Measurements from ENCODE around the gene BABAM2. TPM values are rescaled to one million over a fixed set of nuclear protein-coding genes. Genes with fewer than 3 reads are reported as not detected.

BABAM2 gene
- total RNA-seq, 4 donors from 2014 or later = 33.3 to 48.9 (median 37.9) TPM

DNA sequence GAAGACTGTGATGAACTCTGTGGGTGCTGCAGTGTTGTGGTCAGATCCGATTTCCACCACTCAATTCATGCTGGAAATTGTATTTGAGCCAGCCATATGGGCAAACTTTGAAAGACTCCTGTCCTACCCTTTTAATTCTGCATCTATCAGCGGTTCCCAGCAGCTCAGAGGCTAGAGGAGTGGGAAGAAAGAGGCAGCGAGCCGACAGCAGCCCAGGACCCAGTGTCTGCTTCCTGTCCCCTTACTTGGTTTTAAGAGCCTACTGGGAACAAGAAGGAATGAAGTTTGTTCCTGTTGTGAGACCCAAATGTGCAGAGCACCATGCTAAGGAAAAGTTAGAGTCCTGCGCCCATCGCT, 429.5 kb downstream of the BABAM2 start:
- H3K4me1 ChIP-seq = peaks cover 0 to 8% (median 2%) of the 10 kb centered on the region in 4 donors
- intact Hi-C loops (cut with DNase I; ENCODE audit: low total_unique reads) (no loop called here), in situ Hi-C loops (cut with MboI; ENCODE audit: low pct_ligation_motif_present in 1 of 4, low pct_unique_long_range_greater_than_20kb in 1 of 4, low sequenced_read_pairs in 3 of 4) (no loop called here)
- H3K9me3 ChIP-seq = no peaks in the 10 kb centered on the region
- no peak overlapping the region for H3K4me3 ChIP-seq
- H3K36me3 ChIP-seq = no peaks in the 10 kb centered on the region
- H3K27me3 ChIP-seq = no peaks in the 10 kb centered on the region
- no peak for DNase-seq
- no peak overlapping the region for H3K27ac ChIP-seq
- 90% methylated on average over 6 of the region's 6 CpGs; no CpG with 5 or more reads in 1 of the 2 donors for WGBS, 2 donors (ENCODE audit: low coverage in 1 of 2)
- TF ChIP-seq POLR2AphosphoS5 (IDR thresholded peaks at IDR 0.05) = no peak
- TF ChIP-seq EP300 (IDR thresholded peaks at IDR 0.05; ENCODE audit: low read depth) = no peak
- TF ChIP-seq, protein P1, sequence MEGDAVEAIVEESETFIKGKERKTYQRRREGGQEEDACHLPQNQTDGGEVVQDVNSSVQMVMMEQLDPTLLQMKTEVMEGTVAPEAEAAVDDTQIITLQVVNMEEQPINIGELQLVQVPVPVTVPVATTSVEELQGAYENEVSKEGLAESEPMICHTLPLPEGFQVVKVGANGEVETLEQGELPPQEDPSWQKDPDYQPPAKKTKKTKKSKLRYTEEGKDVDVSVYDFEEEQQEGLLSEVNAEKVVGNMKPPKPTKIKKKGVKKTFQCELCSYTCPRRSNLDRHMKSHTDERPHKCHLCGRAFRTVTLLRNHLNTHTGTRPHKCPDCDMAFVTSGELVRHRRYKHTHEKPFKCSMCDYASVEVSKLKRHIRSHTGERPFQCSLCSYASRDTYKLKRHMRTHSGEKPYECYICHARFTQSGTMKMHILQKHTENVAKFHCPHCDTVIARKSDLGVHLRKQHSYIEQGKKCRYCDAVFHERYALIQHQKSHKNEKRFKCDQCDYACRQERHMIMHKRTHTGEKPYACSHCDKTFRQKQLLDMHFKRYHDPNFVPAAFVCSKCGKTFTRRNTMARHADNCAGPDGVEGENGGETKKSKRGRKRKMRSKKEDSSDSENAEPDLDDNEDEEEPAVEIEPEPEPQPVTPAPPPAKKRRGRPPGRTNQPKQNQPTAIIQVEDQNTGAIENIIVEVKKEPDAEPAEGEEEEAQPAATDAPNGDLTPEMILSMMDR (IDR thresholded peaks at IDR 0.05) = no peak
- no peak for TF ChIP-seq POLR2A (IDR thresholded peaks at IDR 0.05)

DNA sequence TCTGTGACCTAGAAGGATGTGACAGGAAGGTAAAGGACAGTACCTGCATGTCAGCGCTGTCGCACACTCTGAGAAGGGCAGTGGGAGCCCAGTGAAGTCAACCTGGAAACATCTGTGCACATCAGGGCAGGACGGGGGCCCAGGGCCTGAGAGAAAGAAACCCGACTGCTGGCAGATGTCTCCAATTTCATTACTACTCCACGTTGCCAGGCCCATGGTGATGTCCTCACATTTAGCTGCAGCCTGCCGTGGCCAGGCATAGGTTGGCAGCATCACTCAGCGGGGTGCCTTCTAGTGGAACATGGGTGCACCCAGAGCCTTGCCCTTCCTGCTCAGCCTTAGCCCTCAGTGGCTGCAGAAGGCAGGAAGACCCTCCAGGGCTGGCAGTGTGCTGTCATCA, 429.8 kb downstream of the BABAM2 start:
- Histone ChIP-seq H3K27ac (no peak overlapping the region), H3K9me3 (no peaks in the 10 kb centered on the region)
- WGBS, 2 donors (ENCODE audit: low coverage in 1 of 2) = 80 to 90% methylated on average over 1 to 7 of the region's 7 CpGs

DNA sequence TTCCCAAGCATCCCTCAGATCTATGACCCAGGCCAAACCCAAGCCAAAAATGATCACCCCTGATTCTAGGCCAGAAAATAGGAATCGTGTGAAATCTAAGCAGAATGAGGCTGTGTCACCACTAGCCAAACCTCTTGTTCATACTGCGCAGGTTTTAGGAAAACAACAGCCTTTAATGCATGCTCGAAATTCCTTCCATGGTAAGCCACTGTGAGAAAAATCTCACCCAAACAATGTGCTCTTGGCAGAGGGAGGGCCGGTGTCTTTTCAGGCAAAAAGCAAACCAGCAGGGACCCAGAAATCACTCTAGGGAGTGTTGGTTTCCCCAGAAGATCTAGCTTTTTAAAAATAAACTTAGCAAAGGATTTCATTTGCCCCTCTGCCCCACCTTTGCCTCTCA, 430.9 kb downstream of the BABAM2 start:
- intact Hi-C loops (cut with DNase I; ENCODE audit: low total_unique reads) = no loop called here
- in situ Hi-C loops (cut with MboI; ENCODE audit: low pct_ligation_motif_present in 1 of 4, low pct_unique_long_range_greater_than_20kb in 1 of 4, low sequenced_read_pairs in 3 of 4) = no loop called here
- 64 to 84% methylated on average over 4 of the region's 4 CpGs for WGBS, 2 donors (ENCODE audit: low coverage in 1 of 2)
- H3K9me3 ChIP-seq = no peaks in the 10 kb centered on the region
- no peak for DNase-seq
- no peaks in the 10 kb centered on the region for H3K27me3 ChIP-seq
- peaks cover 0 to 8% (median 2%) of the 10 kb centered on the region in 4 donors for H3K4me1 ChIP-seq
- no peaks in the 10 kb centered on the region for H3K36me3 ChIP-seq
- no peak overlapping the region for H3K4me3 ChIP-seq
- no peak for TF ChIP-seq POLR2AphosphoS5 (IDR thresholded peaks at IDR 0.05)
- TF ChIP-seq, protein P1 (IDR thresholded peaks at IDR 0.05) = no peak
- no peak for TF ChIP-seq EP300 (IDR thresholded peaks at IDR 0.05; ENCODE audit: low read depth)
- no peak for TF ChIP-seq POLR2A (IDR thresholded peaks at IDR 0.05)
- H3K27ac ChIP-seq = no peak overlapping the region

More for the DNA sequence above, 429.8 kb downstream of the BABAM2 start:
- intact Hi-C loops (cut with DNase I; ENCODE audit: low total_unique reads) (no loop called here), in situ Hi-C loops (cut with MboI; ENCODE audit: low pct_ligation_motif_present in 1 of 4, low pct_unique_long_range_greater_than_20kb in 1 of 4, low sequenced_read_pairs in 3 of 4) (no loop called here)
- no peak overlapping the region for H3K4me3 ChIP-seq
- H3K4me1 ChIP-seq = peaks cover 0 to 8% (median 2%) of the 10 kb centered on the region in 4 donors
- TF ChIP-seq POLR2AphosphoS5 (IDR thresholded peaks at IDR 0.05) (no peak), POLR2A (IDR thresholded peaks at IDR 0.05) (no peak), EP300 (IDR thresholded peaks at IDR 0.05; ENCODE audit: low read depth) (no peak)
- TF ChIP-seq, protein P1 (IDR thresholded peaks at IDR 0.05) = no peak
- no peak for DNase-seq
- H3K36me3 ChIP-seq = no peaks in the 10 kb centered on the region
- no peaks in the 10 kb centered on the region for H3K27me3 ChIP-seq

DNA sequence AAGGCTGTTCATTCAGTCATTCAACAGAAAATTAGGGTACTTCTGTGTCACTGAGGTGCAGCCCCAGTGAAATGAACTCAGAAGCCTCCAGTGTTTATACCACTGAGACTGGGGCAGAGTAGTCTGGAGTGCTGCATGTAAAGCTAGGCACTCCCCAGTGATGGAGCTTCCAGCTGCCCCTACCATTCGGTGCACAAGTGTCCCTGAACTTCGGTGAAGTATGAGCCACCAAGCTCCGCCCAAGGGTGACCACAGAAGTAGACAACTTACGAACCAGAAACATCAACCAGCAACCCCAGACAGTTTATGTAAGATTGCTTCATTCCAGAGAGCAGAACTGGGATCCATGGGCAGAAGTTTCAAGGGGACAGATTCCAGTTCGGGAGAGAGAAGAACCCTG, 431.5 kb downstream of the BABAM2 start:
- H3K27ac ChIP-seq = no peak overlapping the region
- no peaks in the 10 kb centered on the region for H3K9me3 ChIP-seq
- H3K4me1 ChIP-seq = peaks cover 0 to 8% (median 2%) of the 10 kb centered on the region in 4 donors
- TF ChIP-seq POLR2A (IDR thresholded peaks at IDR 0.05) (no peak), POLR2AphosphoS5 (IDR thresholded peaks at IDR 0.05) (no peak), EP300 (IDR thresholded peaks at IDR 0.05; ENCODE audit: low read depth) (no peak)
- TF ChIP-seq, protein P1 (IDR thresholded peaks at IDR 0.05) = no peak
- WGBS, 2 donors (ENCODE audit: low coverage in 1 of 2) = 73 to 85% methylated on average over 4 to 5 of the region's 5 CpGs
- H3K27me3 ChIP-seq = no peaks in the 10 kb centered on the region
- no peaks in the 10 kb centered on the region for H3K36me3 ChIP-seq
- intact Hi-C loops (cut with DNase I; ENCODE audit: low total_unique reads) (no loop called here), in situ Hi-C loops (cut with MboI; ENCODE audit: low pct_ligation_motif_present in 1 of 4, low pct_unique_long_range_greater_than_20kb in 1 of 4, low sequenced_read_pairs in 3 of 4) (no loop called here)
- no peak for DNase-seq
- H3K4me3 ChIP-seq = no peak overlapping the region

Measured in transverse colon (tissue), 4 donors.